Peyer's patch (tissue), 4 donors: ENCODE data around the gene GIGYF2.

Experiments used
- POLR2A ChIP-seq, 2 donors: fragments of 450-650 bp; IDR thresholded peaks; one replicate each; pipeline ENCODE4 v1.5.1; 2017; ENCODE audit warnings: antibody characterized with exemption in 2 of 2, mild to moderate bottlenecking in 2 of 2, moderate library complexity in 2 of 2
- TF ChIP-seq, protein P1 (sequence below), 6 experiments: fragments of 450-650 bp in 4 of 6; fragments of 200-600 bp in 2 of 6; sonication (generic) in 1 of 6; IDR thresholded peaks; one replicate each; pipeline ENCODE4 v1.5.1; 2017 to 2019; ENCODE audit warnings: antibody characterized with exemption in 6 of 6, mild to moderate bottlenecking in 3 of 6, moderate library complexity in 1 of 6

DNA sequence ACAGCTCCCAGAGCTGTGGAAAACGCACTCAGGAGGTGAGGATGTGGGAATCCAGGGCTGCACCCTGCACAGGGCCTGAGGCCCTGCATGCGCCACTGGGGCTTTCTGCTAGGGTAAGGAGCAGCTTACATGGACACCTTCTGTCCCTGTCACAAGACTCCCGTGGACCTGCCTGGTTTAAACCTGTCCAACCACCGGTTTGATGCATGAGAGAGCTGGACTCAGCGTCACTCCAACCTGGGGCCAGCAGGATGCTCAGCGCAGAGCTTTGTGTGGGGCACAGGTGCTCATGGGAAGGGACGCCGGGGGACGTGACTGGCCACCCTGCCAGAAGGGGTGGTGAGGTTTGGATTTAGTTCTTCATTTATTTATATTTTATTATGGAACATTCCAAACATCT, 197.1 kb downstream of the GIGYF2 start:
- TF ChIP-seq, protein P1, sequence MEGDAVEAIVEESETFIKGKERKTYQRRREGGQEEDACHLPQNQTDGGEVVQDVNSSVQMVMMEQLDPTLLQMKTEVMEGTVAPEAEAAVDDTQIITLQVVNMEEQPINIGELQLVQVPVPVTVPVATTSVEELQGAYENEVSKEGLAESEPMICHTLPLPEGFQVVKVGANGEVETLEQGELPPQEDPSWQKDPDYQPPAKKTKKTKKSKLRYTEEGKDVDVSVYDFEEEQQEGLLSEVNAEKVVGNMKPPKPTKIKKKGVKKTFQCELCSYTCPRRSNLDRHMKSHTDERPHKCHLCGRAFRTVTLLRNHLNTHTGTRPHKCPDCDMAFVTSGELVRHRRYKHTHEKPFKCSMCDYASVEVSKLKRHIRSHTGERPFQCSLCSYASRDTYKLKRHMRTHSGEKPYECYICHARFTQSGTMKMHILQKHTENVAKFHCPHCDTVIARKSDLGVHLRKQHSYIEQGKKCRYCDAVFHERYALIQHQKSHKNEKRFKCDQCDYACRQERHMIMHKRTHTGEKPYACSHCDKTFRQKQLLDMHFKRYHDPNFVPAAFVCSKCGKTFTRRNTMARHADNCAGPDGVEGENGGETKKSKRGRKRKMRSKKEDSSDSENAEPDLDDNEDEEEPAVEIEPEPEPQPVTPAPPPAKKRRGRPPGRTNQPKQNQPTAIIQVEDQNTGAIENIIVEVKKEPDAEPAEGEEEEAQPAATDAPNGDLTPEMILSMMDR (IDR thresholded peaks at IDR 0.05), result no peak
- TF ChIP-seq POLR2A (IDR thresholded peaks at IDR 0.05), result no peak
